GM18505 (cell line): ENCODE results near the gene ZNF180.
"Not testable (repeated sequence)": the region's sequence is repeated elsewhere in the genome, so short reads cannot be mapped to it uniquely, and the experiment has no call there.

Source experiments
- ATAC-seq: cut with Tn5 transposase; IDR thresholded peaks from one replicate; pipeline ENCODE4 v1.9.1; 2021; ENCODE audit not compliant: unreplicated experiment
- POLR2A ChIP-seq: IDR thresholded peaks from 4 replicates; pipeline ENCODE4 v1.6.1; 2011; ENCODE audit warnings: borderline replicate concordance; ENCODE audit not compliant: insufficient read depth, insufficient read length; ENCODE audit errors: extremely low read depth

ZNF180 gene

GRCh38 chr19:44499962-44500949 is at the start of gene ZNF180:
Gene ZNF180, minus strand, starts transcription at chr19:44500522. Its CDS starts 3,188 bp downstream, at chr19:44497334.
- peak; percentile 79 for TF ChIP-seq POLR2A
- peak; percentile 92 for ATAC-seq

GRCh38 chr19:44549507-44549906 is 49.2 kb upstream of the ZNF180 start:
- ATAC-seq = no peak
- no peak for TF ChIP-seq POLR2A

GRCh38 chr19:44548736-44549135 is 48.4 kb upstream of the ZNF180 start:
- TF ChIP-seq POLR2A = no peak
- ATAC-seq = no peak

- ATAC-seq = no peak
- TF ChIP-seq POLR2A = no peak
Measured at GRCh38 chr19:44544031-44544430, 43.7 kb upstream of the ZNF180 start.

GRCh38 chr19:44542671-44543070 is 42.3 kb upstream of the ZNF180 start:
- TF ChIP-seq POLR2A = no peak
- ATAC-seq = no peak

- TF ChIP-seq POLR2A = no peak
- no peak for ATAC-seq
Measured at GRCh38 chr19:44540736-44541135, 40.4 kb upstream of the ZNF180 start.

- no peak for ATAC-seq
- TF ChIP-seq POLR2A = no peak
Measured at GRCh38 chr19:44539991-44540390, 39.7 kb upstream of the ZNF180 start.

- TF ChIP-seq POLR2A = no peak
- no peak for ATAC-seq
Measured at GRCh38 chr19:44539236-44539826, 39.0 kb upstream of the ZNF180 start.

- ATAC-seq = not testable (repeated sequence)
Measured at GRCh38 chr19:44535361-44535760, 35.0 kb upstream of the ZNF180 start.

GRCh38 chr19:44532819-44533218 is 32.5 kb upstream of the ZNF180 start:
- ATAC-seq = no peak
- no peak for TF ChIP-seq POLR2A

- TF ChIP-seq POLR2A = no peak
- ATAC-seq = no peak
Measured at GRCh38 chr19:44530777-44531176, 30.5 kb upstream of the ZNF180 start.

GRCh38 chr19:44529536-44529935 is 29.2 kb upstream of the ZNF180 start, which contains the start of gene CEACAM20:
Gene CEACAM20, minus strand, starts transcription at chr19:44529675. Its CDS starts 166 bp downstream, at chr19:44529509.
- no peak for ATAC-seq
- no peak for TF ChIP-seq POLR2A

GRCh38 chr19:44527554-44527953 is 27.2 kb upstream of the ZNF180 start:
- no peak for ATAC-seq
- no peak for TF ChIP-seq POLR2A

GRCh38 chr19:44525721-44526430 is 25.6 kb upstream of the ZNF180 start:
- no peak for ATAC-seq
- TF ChIP-seq POLR2A = no peak

GRCh38 chr19:44521370-44521769 is 21.0 kb upstream of the ZNF180 start:
- ATAC-seq = no peak
- no peak for TF ChIP-seq POLR2A
